Progenitor cell of endocrine pancreas (in vitro differentiated cells): ENCODE measurements around the gene KCNMA1. TPM values are rescaled to one million over a fixed set of nuclear protein-coding genes. Genes with fewer than 3 reads are reported as not detected.
"Not testable (repeated sequence)": the region's sequence is repeated elsewhere in the genome, so short reads cannot be mapped to it uniquely, and the experiment has no call there.

ENCODE experiments used
- DNase-seq: peaks from one replicate; pipeline ENCODE4 v3.0.0; 2021; ENCODE audit warnings: low spot score; ENCODE audit not compliant: unreplicated experiment
- H3K27ac Mint-ChIP-seq: 2 replicates; pipeline ENCODE4 v1.8.0; 2021; ENCODE audit warnings: mild to moderate bottlenecking, moderate library complexity, mixed read lengths
- H3K27me3 Mint-ChIP-seq: 2 replicates; pipeline ENCODE4 v1.8.0; 2021; ENCODE audit warnings: mixed read lengths
- H3K36me3 Mint-ChIP-seq: 2 replicates; pipeline ENCODE4 v1.8.0; 2022; ENCODE audit warnings: mixed read lengths; ENCODE audit not compliant: insufficient read depth
- H3K4me1 Mint-ChIP-seq: 2 replicates; pipeline ENCODE4 v1.8.0; 2021; ENCODE audit warnings: low read depth, mixed read lengths
- H3K4me3 Mint-ChIP-seq: 2 replicates; pipeline ENCODE4 v1.8.0; 2021; ENCODE audit warnings: low read depth, mild to moderate bottlenecking, moderate library complexity, mixed read lengths
- H3K9me3 Mint-ChIP-seq: 2 replicates; pipeline ENCODE4 v1.8.0; 2021; ENCODE audit warnings: low read depth, mixed read lengths
- CTCF ChIP-seq: fragments of 200-600 bp; sonication (generic); IDR thresholded peaks from one replicate; pipeline ENCODE4 v1.5.0; 2021; ENCODE audit warnings: antibody characterized with exemption, mild to moderate bottlenecking; ENCODE audit not compliant: unreplicated experiment
- total RNA-seq: library from RNA; stranded (reverse); gene quantifications from 2 replicates; pipeline ENCODE4 v1.2.1, GENCODE V29; 2021

Gene KCNMA1
- total RNA-seq, 1 donor from 2014 or later, result 5.8 TPM

- H3K27ac Mint-ChIP-seq, result no peak overlapping the region
- TF ChIP-seq CTCF, result no peak
- no peaks in the 10 kb centered on the region for H3K27me3 Mint-ChIP-seq
- H3K4me1 Mint-ChIP-seq, result peaks cover 19% of the 10 kb centered on the region
- H3K36me3 Mint-ChIP-seq, result peaks cover 6% of the 10 kb centered on the region
- H3K4me3 Mint-ChIP-seq, result no peak overlapping the region
- no peak for DNase-seq
- H3K9me3 Mint-ChIP-seq, result peaks cover 7% of the 10 kb centered on the region
Observed at GRCh38 chr10:77590344-77591237, 47.0 kb downstream of the KCNMA1 start.

- not testable (repeated sequence) for H3K27ac Mint-ChIP-seq, H3K9me3 Mint-ChIP-seq, H3K4me3 Mint-ChIP-seq, DNase-seq, H3K36me3 Mint-ChIP-seq, H3K27me3 Mint-ChIP-seq
- H3K4me1 Mint-ChIP-seq, result peaks cover 22% of the 10 kb centered on the region
Observed at GRCh38 chr10:77589703-77590102, 47.9 kb downstream of the KCNMA1 start.

- Mint-ChIP-seq H3K27ac (no peak overlapping the region), H3K4me1 (peaks cover 22% of the 10 kb centered on the region), H3K27me3 (no peaks in the 10 kb centered on the region), H3K36me3 (peaks cover 6% of the 10 kb centered on the region), H3K4me3 (no peak overlapping the region), H3K9me3 (peaks cover 7% of the 10 kb centered on the region)
- DNase-seq, result no peak
- no peak for TF ChIP-seq CTCF
Observed at GRCh38 chr10:77588886-77589285, 48.7 kb downstream of the KCNMA1 start.

- TF ChIP-seq CTCF, result no peak
- Mint-ChIP-seq H3K4me3 (no peak overlapping the region), H3K4me1 (peaks cover 22% of the 10 kb centered on the region), H3K9me3 (peaks cover 7% of the 10 kb centered on the region), H3K27ac (no peak overlapping the region), H3K27me3 (no peaks in the 10 kb centered on the region), H3K36me3 (peaks cover 6% of the 10 kb centered on the region)
- DNase-seq, result no peak
Observed at GRCh38 chr10:77587416-77587790, 50.2 kb downstream of the KCNMA1 start.

GRCh38 chr10:77586719-77587415 lies 50.7 kb downstream of the KCNMA1 start:
- Mint-ChIP-seq H3K9me3 (peaks cover 7% of the 10 kb centered on the region), H3K4me3 (no peak overlapping the region), H3K36me3 (peaks cover 6% of the 10 kb centered on the region), H3K4me1 (peaks cover 22% of the 10 kb centered on the region), H3K27me3 (no peaks in the 10 kb centered on the region), H3K27ac (peak overlapping the region; percentile 6)
- TF ChIP-seq CTCF, result no peak
- DNase-seq, result no peak
